ENCODE data around the gene NUAK1.

Gene NUAK1

DNA sequence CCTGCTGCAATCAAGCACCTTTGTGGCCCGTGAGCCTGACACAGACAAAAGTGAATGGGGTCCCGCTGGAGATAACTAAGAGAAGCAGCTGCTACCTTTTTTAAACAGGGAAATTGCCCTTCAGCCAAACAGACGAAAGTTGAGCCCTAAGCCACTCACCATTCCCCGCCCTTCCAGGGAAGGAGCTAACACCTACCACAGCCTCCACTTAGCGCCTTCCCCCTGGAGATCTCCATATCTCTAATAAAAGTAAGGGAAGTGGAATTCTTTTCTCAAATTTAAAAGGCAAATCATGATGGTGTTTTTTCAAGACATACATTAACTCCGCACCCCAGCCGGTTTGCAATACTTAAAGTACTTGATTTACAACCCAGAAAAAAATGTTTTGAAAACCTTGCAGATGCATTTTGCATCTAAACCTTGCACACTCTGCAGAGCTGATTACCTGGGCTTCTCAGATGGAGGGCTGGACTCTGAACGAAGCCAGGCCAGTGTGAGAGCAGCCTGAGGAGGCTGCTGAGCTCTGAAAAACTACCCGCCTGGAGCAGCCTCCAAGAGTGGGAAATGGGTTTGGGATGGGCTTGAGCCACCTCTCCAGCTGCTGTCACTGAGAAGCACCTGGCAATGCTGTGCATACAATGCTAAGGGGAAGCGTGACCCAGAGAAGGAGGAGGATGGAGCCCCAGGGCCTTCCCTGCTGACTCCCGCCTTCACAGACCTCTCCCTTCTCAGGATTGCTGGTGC, 10.0 kb downstream of the NUAK1 start:
- DNase-seq: no peak

DNA sequence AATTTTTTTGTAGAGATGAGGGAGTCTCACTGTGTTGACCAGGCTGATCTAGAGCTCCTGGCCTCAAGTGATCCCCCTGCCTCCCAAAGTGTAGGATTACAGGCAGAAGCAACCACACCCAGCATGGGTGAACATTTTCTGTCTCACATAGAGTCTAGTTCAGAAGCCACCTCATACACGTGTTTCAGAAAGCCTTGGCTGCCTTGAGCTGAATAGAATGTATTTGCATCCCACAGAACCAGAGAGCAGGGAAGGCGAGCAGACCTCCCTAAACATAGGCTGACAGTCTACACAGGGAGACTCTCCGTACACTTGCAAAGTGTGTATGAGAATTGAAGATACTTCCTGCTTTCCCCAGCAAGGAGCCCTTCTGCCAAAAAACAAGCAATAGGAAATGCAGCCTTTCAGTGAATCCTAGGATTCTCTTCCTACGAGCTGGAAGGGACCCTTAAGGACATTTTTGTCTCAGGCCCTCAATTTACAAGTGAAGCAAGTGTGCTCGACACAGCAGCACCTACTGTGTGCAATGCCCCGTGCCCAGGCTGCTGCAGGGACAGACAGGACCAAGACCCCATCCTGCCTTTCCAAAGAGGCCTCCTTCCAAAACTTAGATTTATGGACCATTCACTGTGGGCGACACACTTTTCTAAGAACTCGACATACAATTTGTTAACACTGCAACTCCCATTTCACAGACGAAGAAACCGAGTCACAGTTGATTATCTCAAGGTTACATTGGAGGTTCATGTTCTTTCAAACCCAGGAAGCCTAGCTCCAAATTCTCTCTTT, 11.2 kb downstream of the NUAK1 start:
- DNase-seq: no peak

DNA sequence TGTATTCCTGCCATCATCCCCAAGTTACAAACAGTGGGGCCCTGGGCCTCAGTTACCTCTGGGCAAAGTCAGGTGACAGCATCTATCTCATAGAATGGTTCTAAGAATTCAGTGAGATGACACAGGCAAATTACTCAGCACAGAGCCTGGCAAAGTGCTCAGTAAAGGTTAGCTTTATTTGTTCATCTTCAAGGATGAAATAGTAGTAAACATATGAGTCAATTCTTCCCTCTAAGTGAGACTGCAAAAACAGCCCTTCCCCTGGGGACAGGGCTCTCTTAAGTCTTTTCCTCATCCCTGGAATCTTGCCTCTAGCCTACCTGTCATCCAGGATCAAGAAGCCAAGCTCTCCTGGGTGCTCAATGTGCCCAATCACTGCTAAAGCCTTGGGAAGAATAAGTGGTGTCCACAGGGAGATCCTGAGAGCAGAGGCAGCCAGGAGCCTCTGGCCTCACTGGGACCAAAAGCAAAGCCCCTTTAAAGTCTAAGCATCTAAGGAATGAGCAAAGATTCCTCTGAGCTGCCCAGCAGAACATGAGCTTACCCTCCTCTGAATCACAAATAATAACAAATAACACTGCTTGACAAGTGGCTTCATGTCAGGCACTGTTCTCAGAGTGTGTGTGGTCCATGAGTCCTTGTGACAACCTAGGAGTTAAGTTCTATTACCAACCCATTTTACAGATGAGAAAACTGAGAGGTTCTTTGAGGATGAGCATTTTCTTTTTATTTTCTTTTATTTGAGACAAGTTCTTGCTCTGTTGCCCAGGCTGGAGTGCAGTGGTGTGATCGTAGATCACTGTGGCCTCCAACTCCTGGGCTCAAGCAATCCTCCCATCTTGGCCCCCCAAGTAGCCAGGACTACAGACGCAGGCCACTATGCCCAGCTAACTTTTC, 12.1 kb downstream of the NUAK1 start:
- no peak for DNase-seq

DNA sequence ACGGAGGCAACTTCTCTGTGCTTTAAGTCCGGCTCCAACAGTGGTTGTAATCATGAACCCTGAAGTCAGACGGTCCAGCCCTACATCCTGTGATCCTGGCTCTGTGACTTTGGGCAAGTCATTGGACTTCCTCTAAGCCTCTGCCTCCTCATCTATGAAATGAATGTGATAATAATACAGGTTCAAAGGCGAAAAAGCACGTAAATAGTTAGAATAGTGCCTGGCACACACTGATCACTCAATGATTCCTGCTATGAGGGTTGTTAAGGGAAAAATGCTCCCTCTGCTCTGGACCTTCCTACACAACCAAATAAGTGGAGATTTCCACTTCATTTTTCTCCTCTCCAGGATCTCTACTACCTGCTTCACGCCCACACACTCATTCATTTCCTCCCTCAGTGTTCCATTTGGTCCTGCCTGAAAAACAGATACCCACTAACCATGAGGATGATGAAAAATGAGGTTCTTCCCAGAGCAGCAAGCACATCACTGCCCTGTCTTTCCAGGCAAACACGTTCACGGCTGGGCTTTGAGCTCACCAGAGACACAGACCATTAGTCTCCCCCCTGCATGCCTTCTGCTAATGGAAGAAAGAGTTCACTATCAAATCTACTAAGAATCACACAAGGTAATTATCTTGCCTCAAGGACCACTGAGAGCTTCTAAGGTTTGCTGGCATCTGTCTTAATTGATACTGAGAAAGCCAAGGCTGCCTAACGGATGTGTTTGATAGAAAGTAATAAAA, 13.2 kb downstream of the NUAK1 start:
- DNase-seq: no peak

DNA sequence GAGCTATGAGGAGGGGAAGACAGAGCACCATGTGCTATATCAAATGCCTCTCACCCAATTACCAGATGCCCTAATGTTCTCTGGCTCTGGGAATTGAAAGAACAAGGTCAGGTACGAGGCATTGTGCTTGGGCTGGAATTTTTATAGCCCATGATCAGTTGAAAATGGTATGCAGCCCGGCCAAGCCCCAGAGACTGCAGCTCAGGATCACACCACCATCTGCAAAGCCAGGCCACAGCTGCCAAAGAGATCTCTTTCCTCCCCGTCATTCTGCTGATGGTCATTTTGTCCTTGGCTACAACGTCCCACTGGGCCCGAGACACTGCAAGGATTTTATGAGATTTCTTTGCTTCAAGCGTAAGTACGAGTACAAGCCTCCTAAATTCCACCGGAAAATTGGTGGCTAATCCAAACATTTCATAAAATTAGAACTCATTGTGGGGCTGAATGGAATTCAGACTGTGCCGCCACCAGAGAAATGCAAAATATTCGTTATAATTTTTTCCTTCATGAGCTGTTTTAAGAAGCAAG, 15.1 kb downstream of the NUAK1 start:
- no peak for DNase-seq

DNA sequence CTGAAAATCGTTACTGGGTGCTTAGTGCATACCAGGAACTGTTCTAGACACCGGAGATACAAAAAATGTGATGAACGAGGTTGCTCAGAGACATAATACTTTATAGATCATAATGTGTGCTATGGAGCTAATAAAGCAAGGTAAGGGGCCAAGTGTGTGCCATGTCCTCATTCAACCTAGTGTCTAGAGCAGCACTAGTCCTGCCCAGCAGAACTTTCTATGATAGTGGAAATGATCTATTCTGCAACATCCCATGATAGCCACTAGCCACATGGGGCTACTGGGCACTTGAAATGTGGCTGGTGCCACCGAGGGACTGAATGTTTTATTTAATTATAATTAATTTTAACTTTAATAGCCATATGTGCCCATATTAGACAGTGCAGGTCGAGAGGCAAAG, 15.6 kb downstream of the NUAK1 start:
- DNase-seq: no peak

DNA sequence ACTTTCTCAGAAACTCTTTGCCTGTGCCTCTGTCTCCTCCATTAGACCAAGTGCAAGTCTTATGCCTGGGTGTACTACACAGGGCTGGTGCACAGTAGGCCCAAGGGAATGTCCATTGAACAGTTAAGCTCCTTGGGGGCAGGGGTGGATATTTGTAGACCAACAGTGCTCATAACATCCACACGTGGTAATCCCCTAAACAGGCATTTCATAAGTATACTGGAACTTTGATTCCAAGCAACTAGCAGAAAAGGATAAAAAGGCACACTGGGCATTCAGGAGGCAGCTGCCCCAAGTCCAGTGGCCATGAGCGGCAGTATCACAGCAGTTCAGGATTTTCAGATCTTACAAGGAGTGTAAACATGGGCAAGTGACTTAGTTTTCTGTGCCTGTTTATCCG, 16.8 kb downstream of the NUAK1 start:
- DNase-seq: no peak

DNA sequence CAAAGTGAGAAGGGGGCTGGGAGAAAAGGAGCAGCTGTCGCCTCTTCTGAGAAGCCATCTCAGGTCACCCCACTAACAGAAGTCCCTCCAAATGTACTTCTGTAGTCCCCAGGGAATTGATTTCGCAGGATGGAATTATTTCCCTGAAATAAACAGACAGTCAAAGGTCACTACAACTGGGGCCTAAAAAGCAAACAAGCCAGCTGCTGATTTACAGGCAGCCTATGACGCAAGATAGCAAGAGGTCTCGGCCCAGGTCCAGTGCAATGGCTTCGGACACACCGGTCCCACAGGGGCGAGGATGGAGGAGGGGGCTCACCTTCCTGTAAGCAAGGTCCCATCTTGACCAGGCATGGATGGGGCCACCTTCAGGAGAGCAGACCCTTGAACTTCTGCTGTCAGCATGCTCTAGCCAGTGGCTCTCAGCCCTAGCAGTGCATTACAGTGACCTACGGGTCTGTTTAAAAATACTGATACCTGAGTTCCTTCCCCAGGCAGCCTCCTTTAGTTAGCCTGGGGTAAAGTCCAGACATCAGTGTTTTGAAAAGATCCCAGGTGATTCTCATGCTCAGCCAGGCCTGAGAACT, 18.1 kb downstream of the NUAK1 start:
- DNase-seq: no peak

DNA sequence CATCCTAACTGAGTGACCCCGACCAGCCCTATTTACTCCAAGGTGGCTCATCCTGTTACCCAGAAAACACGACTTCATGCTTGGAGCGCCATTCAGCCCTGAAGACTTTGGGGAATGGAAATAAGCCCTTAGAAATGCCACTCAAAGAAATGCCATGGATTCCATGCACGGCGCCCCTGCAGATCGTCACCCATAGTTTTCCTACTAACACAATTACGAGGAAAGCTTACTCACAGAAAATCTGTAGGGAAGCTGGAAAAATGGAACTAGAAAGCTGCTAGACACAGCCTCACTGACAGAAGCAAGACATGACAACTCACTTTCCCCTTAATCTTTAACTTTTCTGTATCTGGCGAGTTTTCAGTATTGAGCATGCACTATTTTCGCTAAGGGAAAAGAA, 19.5 kb downstream of the NUAK1 start:
- no peak for DNase-seq

DNA sequence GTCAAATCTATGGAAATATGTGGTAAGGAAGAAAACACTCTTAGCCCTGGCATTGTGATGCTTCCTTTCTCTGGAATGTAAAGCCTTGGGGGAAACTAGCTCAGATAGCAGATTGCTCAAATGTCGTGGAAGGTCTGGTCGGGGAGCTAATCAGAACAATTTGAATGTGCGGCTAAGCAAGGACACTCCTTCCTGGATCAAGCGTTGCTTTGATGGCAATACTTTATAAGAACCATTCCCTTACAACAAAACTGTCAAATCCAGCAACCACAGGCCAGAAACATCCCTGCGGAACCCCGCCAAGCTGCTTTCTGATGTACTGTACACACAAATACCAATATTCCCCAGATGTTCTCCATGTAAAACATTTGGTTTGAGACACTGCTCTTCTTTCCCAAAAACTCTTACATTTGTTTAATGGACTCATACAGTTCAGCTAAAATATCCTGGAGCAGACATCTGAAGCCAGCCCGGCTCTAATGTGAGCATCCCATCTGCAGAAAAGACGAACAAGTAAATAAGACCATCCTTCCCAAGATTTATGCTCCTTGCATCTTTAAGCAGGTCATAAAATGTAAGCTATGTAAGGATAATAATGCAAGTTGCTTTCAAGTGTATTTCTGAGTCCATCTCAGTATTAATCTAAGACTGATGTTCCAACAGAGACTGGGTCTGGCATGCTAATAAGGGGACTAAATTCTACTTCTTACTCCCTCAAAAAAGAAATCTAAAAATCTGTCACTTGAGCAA, 20.2 kb downstream of the NUAK1 start:
- DNase-seq: no peak

DNA sequence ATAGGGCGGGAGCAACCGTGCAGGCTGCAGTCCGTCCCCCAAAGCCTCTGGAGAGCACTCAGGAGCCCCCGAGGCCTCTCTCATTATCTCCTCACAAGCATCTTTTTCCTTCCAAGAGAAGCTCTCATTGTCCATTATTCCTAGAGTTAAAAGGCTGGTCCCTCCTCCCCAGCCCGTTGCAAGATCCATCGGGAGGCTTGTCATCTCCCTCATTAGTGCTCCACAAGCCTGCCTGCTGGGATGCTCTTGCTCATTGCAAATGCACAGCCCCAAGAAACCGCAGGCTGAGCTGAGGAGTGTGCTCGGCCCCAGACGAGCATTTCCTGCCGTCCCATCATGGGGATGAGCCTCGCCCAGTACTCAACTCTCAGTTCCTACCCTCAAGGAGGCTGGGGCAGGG, 23.3 kb downstream of the NUAK1 start:
- DNase-seq: no peak

DNA sequence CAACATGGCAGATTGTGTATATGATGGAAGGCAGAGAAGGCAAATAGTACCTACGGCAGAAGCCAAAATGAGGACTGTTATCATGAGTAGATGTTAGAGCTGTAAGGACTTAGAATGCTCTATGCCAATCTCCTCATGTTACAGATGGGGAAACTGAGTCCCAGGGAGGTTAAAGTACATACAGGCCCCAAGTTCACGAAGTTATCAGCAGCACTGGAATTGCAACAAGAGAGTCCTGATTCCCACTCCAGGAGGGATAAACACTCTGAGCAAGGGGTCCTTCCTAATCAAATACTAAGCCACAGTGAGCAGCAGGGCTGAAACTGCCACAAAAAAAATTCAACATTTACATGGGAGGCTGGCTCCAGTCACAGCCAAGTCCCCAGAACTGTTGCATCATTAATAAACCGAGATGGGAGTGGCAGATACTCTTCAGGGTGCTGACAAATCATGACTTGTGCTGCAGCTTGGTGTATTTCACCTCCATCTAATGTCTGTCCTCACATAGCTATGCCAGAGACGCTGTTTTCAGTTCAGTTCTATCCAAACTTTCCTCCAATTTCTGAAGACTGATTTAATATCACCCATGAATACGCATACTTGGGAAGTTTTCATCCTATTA, 24.2 kb downstream of the NUAK1 start:
- no peak for DNase-seq

DNA sequence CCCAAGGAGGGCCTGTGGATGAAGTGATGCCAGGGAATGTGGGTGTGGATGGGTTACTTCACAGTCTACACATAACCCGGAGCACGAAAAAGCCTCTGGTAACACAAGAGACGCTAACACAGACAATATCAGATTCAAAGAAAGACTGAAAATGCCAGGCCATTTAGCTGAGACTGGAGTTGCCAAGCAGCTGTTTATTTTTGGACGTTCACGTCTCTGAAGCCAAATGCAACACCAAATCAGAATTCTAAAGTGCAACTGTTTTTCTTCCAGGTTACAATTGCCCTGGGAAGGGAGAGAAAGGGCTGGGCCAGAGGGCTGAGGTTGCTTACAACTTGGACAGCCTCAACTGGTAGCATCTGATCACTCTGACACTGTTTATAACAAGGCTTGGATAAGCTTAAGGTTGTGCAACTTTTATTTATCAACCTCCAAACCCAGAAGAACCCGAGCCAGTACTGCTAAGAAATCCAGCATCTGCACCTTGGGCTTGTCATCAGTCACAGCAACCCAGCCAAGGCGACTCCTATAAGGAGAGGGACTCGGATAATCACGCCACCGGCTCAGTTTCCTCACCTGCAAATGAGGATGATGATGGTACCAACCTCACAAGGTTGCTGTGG, 24.8 kb downstream of the NUAK1 start:
- DNase-seq: no peak

DNA sequence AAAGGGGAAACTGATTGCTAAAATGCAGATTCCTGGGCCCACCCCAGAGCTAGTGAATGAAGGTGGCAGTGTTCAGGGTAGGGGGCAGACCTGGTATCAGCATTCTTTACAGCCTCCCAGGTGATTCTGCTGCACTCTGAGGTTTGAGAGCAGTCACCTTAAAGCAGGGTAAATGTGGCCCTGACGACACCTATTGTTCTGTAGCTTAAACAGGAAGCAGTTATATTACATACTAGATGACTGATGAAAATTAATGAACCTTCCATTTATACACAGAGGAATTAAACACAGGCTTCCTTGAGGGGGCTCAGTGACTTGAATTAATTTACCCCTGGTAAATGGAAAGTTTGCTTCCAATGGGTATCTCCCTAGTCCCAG, 25.3 kb downstream of the NUAK1 start:
- DNase-seq: no peak

DNA sequence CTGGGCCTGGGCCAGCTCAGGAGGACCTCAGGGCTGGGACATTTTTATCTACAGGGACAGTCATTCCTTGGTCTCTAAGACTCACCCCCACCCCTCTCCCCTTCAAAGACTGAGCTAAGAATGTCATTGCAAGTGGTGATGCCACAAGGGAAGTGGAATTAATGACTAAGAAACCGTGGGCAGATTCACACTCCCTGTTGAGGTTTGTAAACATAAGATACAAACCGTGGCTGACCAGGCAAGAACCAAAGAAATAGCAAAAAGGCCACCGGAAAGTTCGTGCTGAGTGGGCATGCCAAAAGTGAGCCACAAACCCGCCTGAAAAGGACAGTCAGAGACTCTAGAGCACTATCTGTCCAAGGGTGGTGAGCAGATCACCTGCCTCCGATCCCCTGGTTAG, 25.7 kb downstream of the NUAK1 start:
- no peak for DNase-seq

DNA sequence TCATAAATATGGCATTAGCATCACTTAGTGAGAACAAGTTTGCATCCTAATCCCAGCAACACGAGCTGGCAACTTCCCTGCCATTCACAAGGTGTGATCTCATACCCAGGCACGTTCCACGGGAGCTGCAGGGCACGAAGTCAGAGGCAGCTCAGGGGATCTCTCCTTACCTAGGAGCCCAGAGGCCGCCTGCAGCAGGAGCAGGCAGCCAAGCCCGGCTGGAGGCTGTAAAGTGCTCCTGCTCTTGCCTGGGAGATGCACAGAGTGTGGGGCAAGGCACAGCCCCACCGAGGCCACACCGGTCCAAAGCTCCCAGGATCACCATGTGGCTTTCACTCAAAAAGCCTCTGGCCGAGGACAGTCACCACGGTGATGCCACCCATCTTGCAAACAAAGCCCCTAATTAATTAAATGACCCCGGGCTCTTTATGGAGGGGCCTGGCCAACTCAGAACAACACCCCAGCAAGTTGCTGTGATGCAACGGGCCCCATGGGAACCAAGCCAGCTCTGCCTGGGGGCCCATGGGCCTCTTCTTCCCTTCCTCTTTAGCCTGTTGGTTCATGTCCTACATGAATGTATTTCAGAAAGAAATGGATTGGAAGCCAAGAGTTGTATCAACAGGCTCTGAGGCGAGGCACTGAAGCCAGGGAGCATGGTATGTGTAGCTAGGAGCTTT, 26.5 kb downstream of the NUAK1 start:
- no peak for DNase-seq

DNA sequence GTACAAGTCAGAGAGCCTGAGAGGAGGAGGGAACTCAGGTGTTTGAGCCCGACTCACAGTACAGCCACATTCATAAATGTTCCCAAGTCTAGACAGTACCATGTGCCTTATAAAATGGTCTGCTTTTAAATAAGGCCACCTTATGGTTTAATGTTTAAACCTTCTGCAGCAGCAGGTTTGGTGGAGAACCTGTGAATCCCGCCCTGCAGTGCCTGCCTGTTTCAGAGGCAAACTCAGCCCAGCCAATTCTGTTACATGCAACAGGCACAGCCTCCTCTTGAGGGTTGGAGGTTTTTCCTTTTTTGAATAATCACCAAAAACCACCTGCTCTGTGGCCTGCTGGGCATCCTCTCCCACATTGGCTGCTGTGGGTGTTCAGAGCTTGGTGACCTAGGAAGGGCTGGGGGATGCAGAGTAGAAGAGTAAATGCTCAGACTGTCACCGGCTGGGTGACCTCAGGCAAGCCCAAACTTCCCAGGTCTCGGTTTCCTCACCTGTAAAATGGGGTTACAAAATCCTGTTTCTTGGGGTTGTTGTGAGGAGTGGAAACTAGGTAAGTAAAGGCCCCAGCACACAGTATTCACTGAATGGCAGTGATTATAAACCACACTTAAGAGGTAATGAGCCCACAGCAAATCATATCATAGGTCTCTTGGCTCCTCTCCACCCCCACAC, 28.0 kb downstream of the NUAK1 start:
- DNase-seq: no peak

DNA sequence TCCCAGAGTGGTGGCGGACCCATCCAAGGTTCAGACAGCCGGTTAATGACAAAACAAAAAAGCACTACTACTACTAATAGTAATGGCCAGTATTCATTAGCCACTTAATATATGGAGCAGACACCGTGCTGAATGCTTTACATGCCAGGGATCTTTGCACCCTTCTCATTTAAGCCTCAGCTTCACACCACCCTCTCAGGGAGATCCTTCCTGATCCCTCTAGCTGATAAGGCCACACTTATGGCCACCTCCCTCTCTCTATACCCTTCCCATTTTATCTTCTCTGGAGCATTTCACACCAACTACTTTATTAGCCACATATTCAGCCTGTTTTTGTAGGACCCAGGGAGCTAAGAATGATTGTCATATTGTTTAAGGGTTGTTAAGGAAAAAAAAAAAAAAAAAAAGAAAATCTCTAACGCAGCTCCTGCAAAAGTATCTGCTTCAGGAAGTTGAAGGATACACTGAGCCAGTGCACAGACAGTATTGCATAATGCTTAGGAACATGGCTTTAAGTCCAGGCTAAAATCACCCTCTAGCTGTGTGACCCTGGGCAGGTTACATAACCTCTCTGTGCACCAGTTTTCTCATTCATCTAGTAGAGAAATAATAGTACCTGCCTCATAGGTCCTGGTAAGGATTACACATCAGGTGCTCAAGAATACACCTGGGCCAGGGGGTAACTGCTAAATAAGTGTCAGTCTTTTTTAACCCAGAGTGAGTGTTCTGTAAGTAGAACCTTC, 29.4 kb downstream of the NUAK1 start:
- no peak for DNase-seq

All from COR-L47 (cell line).